ENCODE measurements around the gene OR1L4. TPM values are rescaled to one million over a fixed set of nuclear protein-coding genes. Genes with fewer than 3 reads are reported as not detected.

The OR1L4 gene
- total and polyA plus RNA-seq, 2 of the 4 experiments (the other 2 are of a cell fraction) = not detected

GRCh38 chr9:122718038-122718437 is 5.8 kb upstream of the OR1L4 start:
- Histone ChIP-seq H4K5ac (ENCODE audit: low read depth, low read length) (no peak overlapping the region), H2AFZ (replicated peaks; ENCODE audit: low read length, poor library complexity) (no peak overlapping the region), H3K14ac (replicated peaks; ENCODE audit: low read depth, low read length) (no peak overlapping the region), H3K36me3 (ENCODE audit: control insufficient read depth, insufficient read depth, low read length) (no peaks in the 10 kb centered on the region), H2AK5ac (ENCODE audit: low read depth, low read length) (no peak overlapping the region), H4K20me1 (ENCODE audit: insufficient read depth, low read length) (no peaks in the 10 kb centered on the region), H3K56ac (ENCODE audit: extremely low read depth, insufficient read depth, low read length) (no peak overlapping the region), H2BK20ac (ENCODE audit: low read depth, low read length) (no peak overlapping the region), H3K27me3 (ENCODE audit: control insufficient read depth, insufficient read depth, low read length) (no peaks in the 10 kb centered on the region), H2AK9ac (replicated peaks; ENCODE audit: low read depth, low read length, poor library complexity) (no peak overlapping the region), H3K4me3 (ENCODE audit: insufficient read depth, low read depth, low read length) (no peak overlapping the region), H3K23ac (ENCODE audit: low read depth, low read length) (no peak overlapping the region), H3K9ac (ENCODE audit: low read depth, low read length) (no peak overlapping the region), H3K4me2 (ENCODE audit: low read depth, low read length) (no peak overlapping the region), H3K9me3 (ENCODE audit: control insufficient read depth, insufficient read depth, low read length) (no peaks in the 10 kb centered on the region), H3K18ac (ENCODE audit: low read depth, low read length) (no peak overlapping the region), H2BK5ac (ENCODE audit: low read depth, low read length, poor library complexity, severe bottlenecking) (no peak overlapping the region), H3K9me1 (ENCODE audit: insufficient read depth, low read length) (no peaks in the 10 kb centered on the region), H3K4me1 (ENCODE audit: control insufficient read depth, insufficient read depth, low read length) (no peaks in the 10 kb centered on the region), H4K8ac (ENCODE audit: low read depth in 2 of 2, low read length in 2 of 2) (no peak overlapping the region), H3K79me1 (ENCODE audit: low read depth in 1 of 2, low read length in 2 of 2) (no peaks in the 10 kb centered on the region), H4K91ac (ENCODE audit: insufficient read depth, low read depth, low read length) (no peak overlapping the region), H3K27ac (ENCODE audit: insufficient read depth, low read length) (no peak overlapping the region), H2BK15ac (ENCODE audit: low read depth, low read length) (no peak overlapping the region), H2BK120ac (ENCODE audit: low read depth, low read length) (no peak overlapping the region), H3K4ac (ENCODE audit: low read depth, low read length) (no peak overlapping the region)
- WGBS, 2 experiments (ENCODE audit: extremely low coverage in 2 of 2, insufficient read length in 1 of 2) = no CpG with 5 or more reads among the region's 7 CpGs
- TF ChIP-seq CHD1 (IDR thresholded peaks at IDR 0.05; ENCODE audit: low read depth, low read length) (no peak), MAZ (IDR thresholded peaks at IDR 0.05; ENCODE audit: borderline replicate concordance, low read depth, low read length) (no peak), NFE2L2 (IDR thresholded peaks at IDR 0.05; ENCODE audit: low read depth, low read length) (no peak), MAFK (IDR thresholded peaks at IDR 0.05; ENCODE audit: low read depth, low read length) (no peak), SMC3 (IDR thresholded peaks at IDR 0.05; ENCODE audit: low read depth, low read length) (no peak), MXI1 (IDR thresholded peaks at IDR 0.05; ENCODE audit: borderline replicate concordance, low read depth, low read length) (no peak), CEBPB (IDR thresholded peaks at IDR 0.05; ENCODE audit: low read depth, low read length) (no peak), BHLHE40 (IDR thresholded peaks at IDR 0.05; ENCODE audit: low read depth, low read length) (no peak), RAD21 (IDR thresholded peaks at IDR 0.05; ENCODE audit: low read length) (no peak), RCOR1 (IDR thresholded peaks at IDR 0.05; ENCODE audit: insufficient replicate concordance, low read length) (no peak), RFX5 (IDR thresholded peaks at IDR 0.05; ENCODE audit: low read depth, low read length) (no peak), POLR2A (IDR thresholded peaks at IDR 0.05; ENCODE audit: low read depth, low read length) (no peak), USF2 (IDR thresholded peaks at IDR 0.05; ENCODE audit: low read depth, low read length) (no peak), FOS (IDR thresholded peaks at IDR 0.05; ENCODE audit: low read depth, low read length) (no peak), ELK1 (IDR thresholded peaks at IDR 0.05; ENCODE audit: borderline replicate concordance, low read depth, low read length) (no peak)
- TF ChIP-seq, protein P1, sequence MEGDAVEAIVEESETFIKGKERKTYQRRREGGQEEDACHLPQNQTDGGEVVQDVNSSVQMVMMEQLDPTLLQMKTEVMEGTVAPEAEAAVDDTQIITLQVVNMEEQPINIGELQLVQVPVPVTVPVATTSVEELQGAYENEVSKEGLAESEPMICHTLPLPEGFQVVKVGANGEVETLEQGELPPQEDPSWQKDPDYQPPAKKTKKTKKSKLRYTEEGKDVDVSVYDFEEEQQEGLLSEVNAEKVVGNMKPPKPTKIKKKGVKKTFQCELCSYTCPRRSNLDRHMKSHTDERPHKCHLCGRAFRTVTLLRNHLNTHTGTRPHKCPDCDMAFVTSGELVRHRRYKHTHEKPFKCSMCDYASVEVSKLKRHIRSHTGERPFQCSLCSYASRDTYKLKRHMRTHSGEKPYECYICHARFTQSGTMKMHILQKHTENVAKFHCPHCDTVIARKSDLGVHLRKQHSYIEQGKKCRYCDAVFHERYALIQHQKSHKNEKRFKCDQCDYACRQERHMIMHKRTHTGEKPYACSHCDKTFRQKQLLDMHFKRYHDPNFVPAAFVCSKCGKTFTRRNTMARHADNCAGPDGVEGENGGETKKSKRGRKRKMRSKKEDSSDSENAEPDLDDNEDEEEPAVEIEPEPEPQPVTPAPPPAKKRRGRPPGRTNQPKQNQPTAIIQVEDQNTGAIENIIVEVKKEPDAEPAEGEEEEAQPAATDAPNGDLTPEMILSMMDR (conservative IDR thresholded peaks at IDR 0.05; ENCODE audit: low read depth, low read length) = no peak
- in situ Hi-C loops (cut with MboI; ENCODE audit: low sequenced_read_pairs) = no loop called here
- intact Hi-C loops (cut with micrococcal nuclease) = no loop called here
- DNase-seq (no peak), ATAC-seq (ENCODE audit: low read depth) (no peak)
- BruUV-seq (replicated peaks) = no TSS peak
- dilution Hi-C loops (cut with HindIII; ENCODE audit: low sequenced_read_pairs, unreplicated experiment) = no loop called here
- ChIA-PET CTCF (no interaction called here), POLR2A (ENCODE audit: unreplicated experiment) (no interaction called here)
